Left ventricle myocardium inferior (tissue), 1 donor: ENCODE measurements around the gene SHC2. TPM values are rescaled to one million over a fixed set of nuclear protein-coding genes. Genes with fewer than 3 reads are reported as not detected.

Experiments
- DNase-seq: peaks from one replicate; pipeline ENCODE4 v3.0.0-alpha.2; 2020
- H3K27ac ChIP-seq: fragments of 200-600 bp; replicated peaks from 2 replicates; pipeline ENCODE4 v1.8.0; 2021
- H3K27me3 ChIP-seq: fragments of 200-600 bp; 2 replicates; pipeline ENCODE4 v1.8.0; 2021; ENCODE audit warnings: low read depth
- H3K36me3 ChIP-seq: fragments of 200-600 bp; 2 replicates; pipeline ENCODE4 v1.8.0; 2021
- H3K4me1 ChIP-seq: fragments of 200-600 bp; 2 replicates; pipeline ENCODE4 v1.8.0; 2021
- H3K4me3 ChIP-seq: fragments of 200-600 bp; 2 replicates; pipeline ENCODE4 v1.8.0; 2021; ENCODE audit warnings: mild to moderate bottlenecking, moderate library complexity
- H3K9me3 ChIP-seq: fragments of 200-600 bp; replicated peaks from 2 replicates; pipeline ENCODE4 v1.8.0; 2021
- CTCF ChIP-seq: fragments of 200-600 bp; IDR thresholded peaks from 2 replicates; pipeline ENCODE4 v1.8.0; 2021; ENCODE audit warnings: antibody characterized with exemption, mild to moderate bottlenecking, borderline replicate concordance
- intact Hi-C: fragments of 100-400 bp; cut with micrococcal nuclease; formaldehyde crosslinking; loops from one replicate; pipeline ENCODE4 v1.11.0; 2022
- total RNA-seq: library from RNA; stranded (reverse); fragmentation: NEBNext Ultra II Directional; extraction: Animal tissue kit (Norgen Biotek cat#: 25700); gene quantifications from one replicate; pipeline ENCODE4 v1.2.1, GENCODE V29; 2021
- donor health status: DM: no; HTN: yes; CAD: no; lungs with severe emphysema.

The SHC2 gene
- total RNA-seq, 1 donor from 2014 or later: 11.3 TPM

GRCh38 chr19:437041-437440 is 23.8 kb downstream of the SHC2 start:
- DNase-seq: no peak
- Histone ChIP-seq H3K27ac (no peak overlapping the region), H3K9me3 (no peaks in the 10 kb centered on the region), H3K27me3 (no peaks in the 10 kb centered on the region), H3K4me1 (peaks cover 11% of the 10 kb centered on the region), H3K4me3 (no peak overlapping the region), H3K36me3 (peaks cover 21% of the 10 kb centered on the region)
- TF ChIP-seq CTCF: no peak
- intact Hi-C loops: no loop called here

- no peak overlapping the region for H3K27ac ChIP-seq
- no peak for DNase-seq
- peaks cover 11% of the 10 kb centered on the region for H3K4me1 ChIP-seq
- no peaks in the 10 kb centered on the region for H3K27me3 ChIP-seq
- peaks cover 21% of the 10 kb centered on the region for H3K36me3 ChIP-seq
- no peak for TF ChIP-seq CTCF
- intact Hi-C loops: no loop called here
- H3K4me3 ChIP-seq: no peak overlapping the region
- H3K9me3 ChIP-seq: no peaks in the 10 kb centered on the region
Measured at GRCh38 chr19:436413-436950, 24.4 kb downstream of the SHC2 start.

- Histone ChIP-seq H3K9me3 (no peaks in the 10 kb centered on the region), H3K4me1 (peaks cover 5% of the 10 kb centered on the region), H3K36me3 (peaks cover 23% of the 10 kb centered on the region), H3K27ac (no peak overlapping the region), H3K27me3 (no peaks in the 10 kb centered on the region), H3K4me3 (no peak overlapping the region)
- DNase-seq: no peak
- intact Hi-C loops: no loop called here
- no peak for TF ChIP-seq CTCF
Measured at GRCh38 chr19:435707-436412, 25.0 kb downstream of the SHC2 start.

- H3K36me3 ChIP-seq: peaks cover 23% of the 10 kb centered on the region
- H3K4me3 ChIP-seq: no peak overlapping the region
- no peak overlapping the region for H3K27ac ChIP-seq
- H3K27me3 ChIP-seq: no peaks in the 10 kb centered on the region
- H3K9me3 ChIP-seq: no peaks in the 10 kb centered on the region
- DNase-seq: no peak
- intact Hi-C loops: no loop called here
- peaks cover 2% of the 10 kb centered on the region for H3K4me1 ChIP-seq
- TF ChIP-seq CTCF: no peak
Measured at GRCh38 chr19:435056-435706, 25.7 kb downstream of the SHC2 start.

- Histone ChIP-seq H3K4me1 (peaks cover 2% of the 10 kb centered on the region), H3K27me3 (no peaks in the 10 kb centered on the region), H3K9me3 (no peaks in the 10 kb centered on the region), H3K27ac (no peak overlapping the region), H3K36me3 (peaks cover 20% of the 10 kb centered on the region), H3K4me3 (no peak overlapping the region)
- no peak for DNase-seq
- intact Hi-C loops: no loop called here
- TF ChIP-seq CTCF: no peak
Measured at GRCh38 chr19:434152-434960, 26.5 kb downstream of the SHC2 start.
